Kidney (tissue), 14 donors: ENCODE measurements around the gene TRAF4. TPM values are rescaled to one million over a fixed set of nuclear protein-coding genes. Genes with fewer than 3 reads are reported as not detected.

Experiments used
- DNase-seq, 5 donors: peaks; one replicate each; pipeline ENCODE4 v3.0.0-alpha.2; 2013 to 2020
- FAIRE-seq: peaks from 2 replicates; lab custom pipeline; 2012; peaks lifted over from hg19 to GRCh38; lab: Jason Lieb, UNC
- H3K27ac ChIP-seq, 2 donors: one replicate each; pipeline ENCODE4 v1.7.0; 2013; ENCODE audit warnings: low read depth in 2 of 2, low read length in 2 of 2, inconsistent platforms in 1 of 2
- H3K27me3 ChIP-seq: one replicate; pipeline ENCODE4 v1.7.1; 2013; ENCODE audit warnings: low read length, inconsistent platforms; ENCODE audit not compliant: control insufficient read depth, insufficient read depth
- H3K36me3 ChIP-seq, 3 donors: one replicate each; pipeline versions ENCODE4 v1.7.0 to v1.7.1; 2013; ENCODE audit warnings: low read length in 3 of 3, control low read depth in 1 of 3, inconsistent platforms in 1 of 3; ENCODE audit not compliant: insufficient read depth in 3 of 3, control insufficient read depth in 2 of 3
- H3K4me1 ChIP-seq, 3 donors: one replicate each; pipeline versions ENCODE4 v1.7.0 to v1.7.1; 2013; ENCODE audit warnings: low read length in 3 of 3, inconsistent platforms in 1 of 3, low read depth in 1 of 3; ENCODE audit not compliant: control insufficient read depth in 2 of 3, insufficient read depth in 2 of 3
- H3K4me3 ChIP-seq, 3 donors: one replicate each; pipeline versions ENCODE4 v1.7.0 to v1.8.1; 2013; ENCODE audit warnings: low read length in 3 of 3, control low read depth in 1 of 3, inconsistent platforms in 1 of 3
- H3K9ac ChIP-seq, 3 donors: one replicate each; pipeline versions ENCODE4 v1.7.0 to v1.7.1; 2013; ENCODE audit warnings: low read length in 3 of 3, control low read depth in 1 of 3, inconsistent platforms in 1 of 3
- H3K9me3 ChIP-seq, 3 donors: one replicate each; pipeline versions ENCODE4 v1.7.0 to v1.7.1; 2013; ENCODE audit warnings: low read length in 3 of 3, control low read depth in 1 of 3, inconsistent platforms in 1 of 3; ENCODE audit not compliant: control insufficient read depth in 2 of 3, insufficient read depth in 1 of 3
- CTCF ChIP-seq: IDR thresholded peaks from 3 replicates; pipeline ENCODE4 v1.5.1; 2012; ENCODE audit warnings: mild to moderate bottlenecking, moderate library complexity, borderline replicate concordance; ENCODE audit not compliant: insufficient read depth; ENCODE audit errors: extremely low read depth
- intact Hi-C: fragments of 100-400 bp; cut with DNase I; formaldehyde crosslinking; loops from one replicate; pipeline ENCODE4 v1.11.1; 2022
- polyA plus RNA-seq: library from polyadenylated mRNA; stranded (reverse); fragments of 350-450 nt; fragmentation: Illumina TruSeq; extraction: RNeasy Lipid Tissue Mini Kit (QIAGEN cat#74804); gene quantifications from one replicate; pipeline ENCODE4 v1.2.3, GENCODE V29; 2014; ENCODE audit warnings: low read depth, low replicate concordance; ENCODE audit not compliant: insufficient read depth
- total RNA-seq: library from RNA; stranded (reverse); fragmentation: NEBNext Ultra II Directional; extraction: Animal tissue kit (Norgen Biotek cat#: 25700); gene quantifications from one replicate; pipeline ENCODE4 v1.2.1, GENCODE V29; 2021
- donor health status: control.
- donor health status: control.
- donor health status: control.
- donor health status: control.
- donor health status: control.
- donor health status: DM: yes; HTN: yes; CAD: no.
- donor health status: Normal renal cell carcinoma (clear cell type).

TRAF4 gene
- total and polyA plus RNA-seq, 2 donors from 2014 or later: 53.4 to 118 TPM

DNA sequence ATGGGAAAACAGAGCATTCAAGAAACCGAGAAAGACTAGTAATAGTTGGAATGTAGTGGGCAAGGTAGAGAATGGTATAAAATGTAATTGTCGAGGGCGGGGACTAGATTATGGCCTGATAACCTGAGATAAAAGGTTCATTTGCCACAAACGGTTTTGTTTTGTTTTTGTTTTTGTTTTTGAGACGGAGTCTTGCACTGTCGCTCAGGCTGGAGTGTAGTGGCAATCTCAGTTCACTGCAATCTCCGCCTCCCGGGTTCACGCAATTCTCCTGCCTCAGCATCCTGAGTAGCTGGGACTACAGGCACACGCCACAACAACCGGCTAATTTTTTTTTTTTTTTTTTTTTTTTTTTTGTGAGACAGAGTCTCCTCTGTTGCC, 13.9 kb upstream of the TRAF4 start:
- H3K27ac ChIP-seq: no peak overlapping the region
- intact Hi-C loops: no loop called here

DNA sequence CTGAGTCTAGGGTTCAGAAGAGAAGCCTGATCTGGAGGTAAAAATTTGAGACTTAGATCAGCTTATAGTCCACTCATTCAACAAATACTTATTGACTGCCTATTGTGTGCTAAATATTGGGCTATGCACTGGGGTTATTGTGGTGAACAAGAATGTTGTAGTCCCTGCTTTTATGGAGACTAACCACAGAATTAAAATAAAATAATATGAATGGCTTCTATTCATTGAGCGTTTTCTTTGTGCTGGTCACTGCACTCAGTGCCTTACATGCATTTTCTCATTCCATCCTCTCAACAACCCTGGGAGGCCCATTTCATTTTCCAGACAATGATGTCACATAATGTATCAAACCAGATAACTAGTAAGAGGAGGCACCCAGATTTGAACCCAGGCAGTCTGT, 10.5 kb upstream of the TRAF4 start:
- H3K27me3 ChIP-seq: no peaks in the 10 kb centered on the region
- intact Hi-C loops: no loop called here
- FAIRE-seq: no peak

More for the DNA sequence above, 13.9 kb upstream of the TRAF4 start:
- Histone ChIP-seq H3K27me3 (no peaks in the 10 kb centered on the region), H3K4me3 (no peak overlapping the region), H3K4me1 (peaks cover 0 to 15% (median 0%) of the 10 kb centered on the region in 3 donors), H3K36me3 (peaks cover 0 to 2% (median 0%) of the 10 kb centered on the region in 3 donors), H3K9ac (no peak overlapping the region), H3K9me3 (no peaks in the 10 kb centered on the region)
- no peak for TF ChIP-seq CTCF
- no peak for FAIRE-seq
- DNase-seq: no peak

GRCh38 chr17:28734712-28735241, 9.0 kb upstream of the TRAF4 start:
- Histone ChIP-seq H3K27me3 (no peaks in the 10 kb centered on the region), H3K36me3 (peaks cover 0 to 2% (median 0%) of the 10 kb centered on the region in 3 donors), H3K9ac (no peak overlapping the region), H3K4me3 (no peak overlapping the region), H3K9me3 (no peaks in the 10 kb centered on the region), H3K27ac (no peak overlapping the region), H3K4me1 (no peaks in the 10 kb centered on the region)
- DNase-seq (peak in 1 of 5 donors; percentile 41), FAIRE-seq (no peak)
- no peak for TF ChIP-seq CTCF
- intact Hi-C loops: no loop called here

More for the DNA sequence above, 10.5 kb upstream of the TRAF4 start:
- no peaks in the 10 kb centered on the region for H3K4me1 ChIP-seq
- TF ChIP-seq CTCF: no peak
- H3K36me3 ChIP-seq: peaks cover 0 to 2% (median 0%) of the 10 kb centered on the region in 3 donors
- no peak overlapping the region for H3K27ac ChIP-seq
- H3K4me3 ChIP-seq: no peak overlapping the region
- DNase-seq: no peak
- no peaks in the 10 kb centered on the region for H3K9me3 ChIP-seq
- H3K9ac ChIP-seq: no peak overlapping the region
